Tibial nerve (tissue), 4 donors: Measurements from ENCODE around the gene RASGEF1C. TPM values are rescaled to one million over a fixed set of nuclear protein-coding genes. Genes with fewer than 3 reads are reported as not detected.

Experiments used
- DNase-seq, 2 donors: peaks; one replicate each; pipeline ENCODE4 v3.0.0-alpha.2; 2019; ENCODE audit warnings: low spot score in 2 of 2
- H3K27ac ChIP-seq, 4 donors: fragments of 200-600 bp; sonication (generic) in 3 of 4; one replicate each; pipeline ENCODE4 v1.5.1; 2017 to 2019; ENCODE audit warnings: mild to moderate bottlenecking in 1 of 4
- H3K27me3 ChIP-seq, 2 donors: fragments of 200-600 bp; sonication (generic) in 1 of 2; one replicate each; pipeline versions ENCODE4 v1.5.1 to v1.6.0; 2017 to 2019
- H3K36me3 ChIP-seq, 3 donors: fragments of 200-600 bp; sonication (generic); one replicate each; pipeline ENCODE4 v1.5.1; 2018 to 2019
- H3K4me1 ChIP-seq, 4 donors: fragments of 200-600 bp; sonication (generic) in 3 of 4; one replicate each; pipeline ENCODE4 v1.5.1; 2017 to 2019
- H3K4me3 ChIP-seq, 4 donors: fragments of 200-600 bp; sonication (generic) in 3 of 4; one replicate each; pipeline ENCODE4 v1.5.1; 2017 to 2019; ENCODE audit warnings: mild to moderate bottlenecking in 1 of 4, moderate library complexity in 1 of 4
- H3K9me3 ChIP-seq, 4 donors: fragments of 200-600 bp; sonication (generic) in 3 of 4; one replicate each; pipeline ENCODE4 v1.5.1; 2017 to 2019
- EP300 ChIP-seq, 2 donors: sonication (generic); formaldehyde crosslinking; IDR thresholded peaks; one replicate each; pipeline ENCODE4 v1.6.1; 2017; ENCODE audit warnings: antibody characterized with exemption in 2 of 2, mild to moderate bottlenecking in 1 of 2
- POLR2A ChIP-seq, 2 donors: fragments of 450-650 bp; IDR thresholded peaks; one replicate each; pipeline ENCODE4 v1.6.1; 2017; ENCODE audit warnings: antibody characterized with exemption in 2 of 2, mild to moderate bottlenecking in 2 of 2, moderate library complexity in 2 of 2
- WGBS, 2 donors: methylation state at CpG; one replicate each; pipeline ENCODE4 v1.1.5; 2018; 5-methylcytosine and 5-hydroxymethylcytosine counted together
- total RNA-seq, 4 donors: library from RNA; depleted of rRNA; stranded (reverse); fragments of >200 nt; gene quantifications; one replicate each; pipeline ENCODE4 v1.1.0, GENCODE V29; 2016
- TF ChIP-seq, protein P1 (sequence below), 5 experiments: fragments of 200-600 bp in 3 of 5; fragments of 450-650 bp in 2 of 5; sonication (generic) in 3 of 5; IDR thresholded peaks; one replicate each; pipeline ENCODE4 v1.5.1; 2016 to 2019; ENCODE audit warnings: antibody characterized with exemption in 5 of 5, mild to moderate bottlenecking in 3 of 5, moderate library complexity in 2 of 5

The RASGEF1C gene
- total RNA-seq, 4 donors from 2014 or later: 2.7 to 12.0 (median 10.4) TPM

- Histone ChIP-seq H3K27me3 (no peaks in the 10 kb centered on the region), H3K27ac (peak overlapping the region in 2 of 4 donors; percentile 38 to 69), H3K4me3 (no peak overlapping the region), H3K36me3 (no peaks in the 10 kb centered on the region), H3K4me1 (peaks cover 0 to 26% (median 3%) of the 10 kb centered on the region in 4 donors), H3K9me3 (peaks cover 0 to 1% (median 0%) of the 10 kb centered on the region in 4 donors)
- TF ChIP-seq EP300 (IDR thresholded peaks at IDR 0.05) (no peak), POLR2A (IDR thresholded peaks at IDR 0.05) (no peak)
- TF ChIP-seq, protein P1, sequence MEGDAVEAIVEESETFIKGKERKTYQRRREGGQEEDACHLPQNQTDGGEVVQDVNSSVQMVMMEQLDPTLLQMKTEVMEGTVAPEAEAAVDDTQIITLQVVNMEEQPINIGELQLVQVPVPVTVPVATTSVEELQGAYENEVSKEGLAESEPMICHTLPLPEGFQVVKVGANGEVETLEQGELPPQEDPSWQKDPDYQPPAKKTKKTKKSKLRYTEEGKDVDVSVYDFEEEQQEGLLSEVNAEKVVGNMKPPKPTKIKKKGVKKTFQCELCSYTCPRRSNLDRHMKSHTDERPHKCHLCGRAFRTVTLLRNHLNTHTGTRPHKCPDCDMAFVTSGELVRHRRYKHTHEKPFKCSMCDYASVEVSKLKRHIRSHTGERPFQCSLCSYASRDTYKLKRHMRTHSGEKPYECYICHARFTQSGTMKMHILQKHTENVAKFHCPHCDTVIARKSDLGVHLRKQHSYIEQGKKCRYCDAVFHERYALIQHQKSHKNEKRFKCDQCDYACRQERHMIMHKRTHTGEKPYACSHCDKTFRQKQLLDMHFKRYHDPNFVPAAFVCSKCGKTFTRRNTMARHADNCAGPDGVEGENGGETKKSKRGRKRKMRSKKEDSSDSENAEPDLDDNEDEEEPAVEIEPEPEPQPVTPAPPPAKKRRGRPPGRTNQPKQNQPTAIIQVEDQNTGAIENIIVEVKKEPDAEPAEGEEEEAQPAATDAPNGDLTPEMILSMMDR (IDR thresholded peaks at IDR 0.05): no peak
- 39 to 41% methylated on average over 9 of the region's 9 CpGs for WGBS, 2 donors
- no peak for DNase-seq
These were observed 68.4 kb downstream of the RASGEF1C start for GRCh38 chr5:180140571-180140970.

DNA sequence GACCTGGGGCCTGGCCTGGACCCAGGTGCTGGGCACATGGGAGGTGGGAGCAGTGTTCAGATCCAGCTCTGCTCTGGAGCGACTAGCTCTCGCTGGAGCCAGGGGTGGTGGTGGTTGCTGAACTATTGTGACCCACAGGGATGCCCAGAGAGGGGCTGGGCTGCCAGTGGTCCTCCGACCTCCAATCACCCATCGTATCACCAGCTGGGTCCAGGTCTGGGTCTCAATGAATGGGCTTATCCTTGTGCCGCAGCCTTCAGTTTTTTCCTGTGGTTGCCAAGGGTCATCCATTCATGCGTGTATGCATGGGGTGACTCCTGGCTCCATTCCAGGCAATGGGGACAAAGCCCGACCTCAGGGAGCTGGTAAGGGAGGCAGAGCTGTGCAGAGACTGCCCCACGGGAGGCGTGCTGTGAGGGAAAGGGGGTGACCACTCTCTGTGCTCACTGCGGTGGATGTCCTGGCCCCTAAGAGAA, 68.9 kb downstream of the RASGEF1C start:
- no peak for DNase-seq
- Histone ChIP-seq H3K36me3 (no peaks in the 10 kb centered on the region), H3K27ac (peak overlapping the region in 1 of 4 donors; percentile 69), H3K9me3 (no peaks in the 10 kb centered on the region), H3K27me3 (no peaks in the 10 kb centered on the region), H3K4me3 (no peak overlapping the region), H3K4me1 (peaks cover 0 to 30% (median 5%) of the 10 kb centered on the region in 4 donors)
- 37 to 46% methylated on average over 5 to 9 of the region's 10 CpGs for WGBS, 2 donors
- TF ChIP-seq, protein P1 (IDR thresholded peaks at IDR 0.05): no peak
- TF ChIP-seq POLR2A (IDR thresholded peaks at IDR 0.05): no peak
- no peak for TF ChIP-seq EP300 (IDR thresholded peaks at IDR 0.05)

- H3K4me3 ChIP-seq: no peak overlapping the region
- TF ChIP-seq, protein P1 (IDR thresholded peaks at IDR 0.05): no peak
- TF ChIP-seq EP300 (IDR thresholded peaks at IDR 0.05) (no peak), POLR2A (IDR thresholded peaks at IDR 0.05) (no peak)
- no peaks in the 10 kb centered on the region for H3K36me3 ChIP-seq
- H3K9me3 ChIP-seq: no peaks in the 10 kb centered on the region
- H3K27me3 ChIP-seq: no peaks in the 10 kb centered on the region
- WGBS, 2 donors: 75 to 87% methylated on average over 4 to 6 of the region's 6 CpGs
- H3K27ac ChIP-seq: peak overlapping the region in 1 of 4 donors; percentile 69
- no peak for DNase-seq
- H3K4me1 ChIP-seq: peaks cover 0 to 33% (median 7%) of the 10 kb centered on the region in 4 donors
These were observed 69.3 kb downstream of the RASGEF1C start for GRCh38 chr5:180139731-180140055.

GRCh38 chr5:180138976-180139730, 69.9 kb downstream of the RASGEF1C start:
- 53 to 60% methylated on average over 10 to 11 of the region's 11 CpGs for WGBS, 2 donors
- Histone ChIP-seq H3K4me1 (peaks cover 0 to 33% (median 7%) of the 10 kb centered on the region in 4 donors), H3K9me3 (no peaks in the 10 kb centered on the region), H3K4me3 (no peak overlapping the region), H3K27me3 (no peaks in the 10 kb centered on the region), H3K27ac (peak overlapping the region in 1 of 4 donors; percentile 69), H3K36me3 (no peaks in the 10 kb centered on the region)
- DNase-seq: no peak
- TF ChIP-seq, protein P1 (IDR thresholded peaks at IDR 0.05): no peak
- no peak for TF ChIP-seq EP300 (IDR thresholded peaks at IDR 0.05)
- TF ChIP-seq POLR2A (IDR thresholded peaks at IDR 0.05): no peak

DNA sequence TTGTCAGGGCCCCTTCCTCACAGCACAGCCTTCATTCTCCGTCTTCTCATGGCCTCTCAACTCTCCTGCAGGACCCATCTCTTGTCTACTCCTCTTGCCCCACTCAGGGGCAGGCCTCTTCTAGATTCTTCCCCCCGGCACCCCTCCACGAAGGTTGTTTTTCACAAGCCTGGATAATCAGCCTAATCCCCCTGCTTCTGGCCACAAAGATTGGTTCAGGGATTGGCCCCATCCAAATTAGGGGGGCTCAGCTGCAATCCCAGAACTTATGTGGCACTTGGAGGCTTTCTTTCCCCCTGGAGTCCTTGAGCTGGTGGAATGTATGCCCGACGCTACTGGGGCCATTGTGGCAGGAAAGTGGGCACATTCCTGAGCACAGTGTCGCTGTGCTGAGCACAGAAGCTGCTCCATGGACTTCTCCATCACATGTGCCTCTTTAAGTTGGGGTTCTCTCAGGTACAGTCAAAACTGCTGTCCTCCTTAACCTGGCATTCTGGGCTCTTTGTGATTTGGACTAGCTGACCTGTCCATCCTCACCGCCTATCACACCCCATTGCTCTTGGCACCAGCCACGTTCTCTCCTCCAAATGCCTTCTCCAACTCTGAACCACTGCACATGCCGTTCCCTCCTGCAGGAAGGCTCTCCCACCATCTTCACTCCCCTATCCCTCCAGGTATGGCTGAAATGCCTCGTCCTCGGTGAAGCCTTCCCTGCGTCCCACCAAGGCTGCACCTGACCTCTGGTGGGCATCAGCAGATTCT, 70.6 kb downstream of the RASGEF1C start:
- WGBS, 2 donors: 75 to 76% methylated on average over 12 of the region's 12 CpGs
- no peak overlapping the region for H3K4me3 ChIP-seq
- no peaks in the 10 kb centered on the region for H3K36me3 ChIP-seq
- no peaks in the 10 kb centered on the region for H3K9me3 ChIP-seq
- TF ChIP-seq POLR2A (IDR thresholded peaks at IDR 0.05) (no peak), EP300 (IDR thresholded peaks at IDR 0.05) (no peak)
- TF ChIP-seq, protein P1 (IDR thresholded peaks at IDR 0.05): no peak
- H3K27me3 ChIP-seq: no peaks in the 10 kb centered on the region
- H3K4me1 ChIP-seq: peaks cover 0 to 33% (median 7%) of the 10 kb centered on the region in 4 donors
- no peak overlapping the region for H3K27ac ChIP-seq
- no peak for DNase-seq
